HepG2 (cell line): ENCODE measurements around the gene TSHZ1. TPM values are rescaled to one million over a fixed set of nuclear protein-coding genes. Genes with fewer than 3 reads are reported as not detected.

Source experiments
- CCDC6 ChIP-seq: sonication (generic); formaldehyde crosslinking; IDR thresholded peaks from 2 replicates; pipeline ENCODE4 v1.8.1; 2022; ENCODE audit warnings: mild to moderate bottlenecking, missing genetic modification reagents, moderate library complexity
- EP300 ChIP-seq, 3 experiments: sonication (generic) in 1 of 3; formaldehyde crosslinking in 1 of 3; IDR thresholded peaks; 2 replicates each; pipeline versions ENCODE4 v1.5.1 to v1.6.1; 2011 to 2020; ENCODE audit warnings: low read depth in 2 of 3, low read length in 2 of 3, borderline replicate concordance in 1 of 3, improper control_type of control experiment in 1 of 3, mild to moderate bottlenecking in 1 of 3, missing genetic modification reagents in 1 of 3, moderate library complexity in 1 of 3
- HCFC1 ChIP-seq: fragments of 150-350 bp; IDR thresholded peaks from 2 replicates; pipeline ENCODE4 v1.6.1; 2014; ENCODE audit warnings: low read depth, low read length
- HOXA5 ChIP-seq: sonication (generic); formaldehyde crosslinking; IDR thresholded peaks from 2 replicates; pipeline ENCODE4 v1.4.0; 2020; ENCODE audit warnings: missing genetic modification reagents
- KDM4B ChIP-seq: sonication (generic); formaldehyde crosslinking; IDR thresholded peaks from 2 replicates; pipeline ENCODE4 v1.4.0; 2020; ENCODE audit warnings: missing genetic modification reagents
- TARDBP ChIP-seq: sonication (generic); formaldehyde crosslinking; IDR thresholded peaks from 2 replicates; pipeline ENCODE4 v1.8.0; 2022; ENCODE audit warnings: mild to moderate bottlenecking, missing genetic modification reagents
- ZNF556 ChIP-seq: sonication (generic); formaldehyde crosslinking; IDR thresholded peaks from 2 replicates; pipeline ENCODE4 v1.4.0; 2020; ENCODE audit warnings: mild to moderate bottlenecking, missing genetic modification reagents, borderline replicate concordance
- ZNF570 ChIP-seq: sonication (generic); formaldehyde crosslinking; IDR thresholded peaks from 2 replicates; pipeline ENCODE4 v1.4.0; 2020; ENCODE audit warnings: mild to moderate bottlenecking, missing genetic modification reagents, borderline replicate concordance
- polyA plus RNA-seq, 8 experiments: library from polyadenylated mRNA; depleted of rRNA in 3 of 8; stranded (reverse) in 7 of 8; unstranded in 1 of 8; fragments of >200 nt; fragmentation: Illumina TruSeq in 4 of 8; extraction: Trizol in 4 of 8; gene quantifications; 2 replicates each; pipeline versions ENCODE4 v1.2.1 to v1.2.3, GENCODE V29; 2011 to 2016; ENCODE audit warnings: low read depth in 4 of 8, missing spikeins in 1 of 8, mixed read lengths in 1 of 8; ENCODE audit not compliant: insufficient read depth in 1 of 8
- total RNA-seq, 5 experiments: library from RNA; depleted of rRNA; stranded (reverse); fragments of >200 nt; fragmentation: Illumina TruSeq; extraction: Trizol; gene quantifications; 2 replicates each; pipeline ENCODE4 v1.2.3, GENCODE V29; 2016; ENCODE audit warnings: low read depth in 1 of 5
- TF ChIP-seq, protein P1 (sequence below): sonication (generic); formaldehyde crosslinking; IDR thresholded peaks from 2 replicates; pipeline ENCODE4 v1.4.0; 2020; ENCODE audit warnings: mild to moderate bottlenecking, missing genetic modification reagents
- TF ChIP-seq, protein P2 (sequence below): sonication (generic); formaldehyde crosslinking; IDR thresholded peaks from 2 replicates; pipeline ENCODE4 v1.8.1; 2023; ENCODE audit warnings: mild to moderate bottlenecking, inconsistent platforms, moderate library complexity, missing genetic modification reagents, borderline replicate concordance
- TF ChIP-seq, protein P3 (sequence below): sonication (generic); formaldehyde crosslinking; IDR thresholded peaks from 2 replicates; pipeline ENCODE4 v1.5.1; 2020; ENCODE audit warnings: mild to moderate bottlenecking, missing genetic modification reagents, borderline replicate concordance

TSHZ1 gene
- total and polyA plus RNA-seq, 2 of the 13 experiments (the other 11 are each of a cell fraction or from before 2014, with no cell fraction given): 2.5 to 2.7 TPM

DNA sequence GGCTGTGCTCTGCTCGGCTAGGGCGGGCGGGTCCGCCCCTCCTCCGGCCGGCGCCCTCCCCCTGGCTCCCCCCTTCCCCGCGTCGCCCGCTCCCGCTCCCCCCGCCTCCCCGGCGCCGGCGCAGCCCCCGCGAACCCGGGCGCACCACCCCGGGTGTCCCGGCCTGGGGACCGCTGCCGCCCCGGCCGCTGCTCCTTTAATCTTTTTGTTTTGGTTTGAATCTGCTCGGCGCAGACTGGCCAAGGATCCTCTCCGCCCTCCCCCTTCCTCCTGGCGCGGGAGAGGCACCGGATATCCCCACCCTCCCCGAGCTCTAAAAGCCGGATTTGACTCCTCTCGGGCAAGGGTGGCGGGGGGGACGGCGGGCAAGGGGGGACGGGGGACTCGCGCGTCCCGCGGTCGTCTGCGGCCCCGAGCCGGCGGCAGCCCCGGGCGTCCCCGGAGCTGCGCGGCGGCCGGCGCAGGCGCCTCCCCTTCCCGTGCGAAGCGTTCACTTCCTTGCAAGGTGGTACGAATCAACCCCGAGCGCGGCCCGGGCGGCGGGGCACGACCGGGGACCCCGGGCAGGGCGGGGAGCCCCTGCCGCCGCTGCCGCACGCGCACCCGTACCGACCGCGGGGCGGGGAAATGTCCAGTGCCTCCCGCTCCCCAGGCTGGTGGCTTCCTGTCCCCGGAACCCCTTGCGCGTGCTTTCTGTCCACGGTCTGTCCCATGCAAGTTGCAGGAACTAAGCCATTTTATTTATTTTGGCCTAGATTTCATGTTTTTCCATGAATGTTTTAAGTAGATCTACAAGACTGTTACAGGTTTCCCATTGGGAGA, 1.3 kb upstream of the TSHZ1 start, which contains the start of gene PTGR3 (continued):
- TF ChIP-seq, protein P1, sequence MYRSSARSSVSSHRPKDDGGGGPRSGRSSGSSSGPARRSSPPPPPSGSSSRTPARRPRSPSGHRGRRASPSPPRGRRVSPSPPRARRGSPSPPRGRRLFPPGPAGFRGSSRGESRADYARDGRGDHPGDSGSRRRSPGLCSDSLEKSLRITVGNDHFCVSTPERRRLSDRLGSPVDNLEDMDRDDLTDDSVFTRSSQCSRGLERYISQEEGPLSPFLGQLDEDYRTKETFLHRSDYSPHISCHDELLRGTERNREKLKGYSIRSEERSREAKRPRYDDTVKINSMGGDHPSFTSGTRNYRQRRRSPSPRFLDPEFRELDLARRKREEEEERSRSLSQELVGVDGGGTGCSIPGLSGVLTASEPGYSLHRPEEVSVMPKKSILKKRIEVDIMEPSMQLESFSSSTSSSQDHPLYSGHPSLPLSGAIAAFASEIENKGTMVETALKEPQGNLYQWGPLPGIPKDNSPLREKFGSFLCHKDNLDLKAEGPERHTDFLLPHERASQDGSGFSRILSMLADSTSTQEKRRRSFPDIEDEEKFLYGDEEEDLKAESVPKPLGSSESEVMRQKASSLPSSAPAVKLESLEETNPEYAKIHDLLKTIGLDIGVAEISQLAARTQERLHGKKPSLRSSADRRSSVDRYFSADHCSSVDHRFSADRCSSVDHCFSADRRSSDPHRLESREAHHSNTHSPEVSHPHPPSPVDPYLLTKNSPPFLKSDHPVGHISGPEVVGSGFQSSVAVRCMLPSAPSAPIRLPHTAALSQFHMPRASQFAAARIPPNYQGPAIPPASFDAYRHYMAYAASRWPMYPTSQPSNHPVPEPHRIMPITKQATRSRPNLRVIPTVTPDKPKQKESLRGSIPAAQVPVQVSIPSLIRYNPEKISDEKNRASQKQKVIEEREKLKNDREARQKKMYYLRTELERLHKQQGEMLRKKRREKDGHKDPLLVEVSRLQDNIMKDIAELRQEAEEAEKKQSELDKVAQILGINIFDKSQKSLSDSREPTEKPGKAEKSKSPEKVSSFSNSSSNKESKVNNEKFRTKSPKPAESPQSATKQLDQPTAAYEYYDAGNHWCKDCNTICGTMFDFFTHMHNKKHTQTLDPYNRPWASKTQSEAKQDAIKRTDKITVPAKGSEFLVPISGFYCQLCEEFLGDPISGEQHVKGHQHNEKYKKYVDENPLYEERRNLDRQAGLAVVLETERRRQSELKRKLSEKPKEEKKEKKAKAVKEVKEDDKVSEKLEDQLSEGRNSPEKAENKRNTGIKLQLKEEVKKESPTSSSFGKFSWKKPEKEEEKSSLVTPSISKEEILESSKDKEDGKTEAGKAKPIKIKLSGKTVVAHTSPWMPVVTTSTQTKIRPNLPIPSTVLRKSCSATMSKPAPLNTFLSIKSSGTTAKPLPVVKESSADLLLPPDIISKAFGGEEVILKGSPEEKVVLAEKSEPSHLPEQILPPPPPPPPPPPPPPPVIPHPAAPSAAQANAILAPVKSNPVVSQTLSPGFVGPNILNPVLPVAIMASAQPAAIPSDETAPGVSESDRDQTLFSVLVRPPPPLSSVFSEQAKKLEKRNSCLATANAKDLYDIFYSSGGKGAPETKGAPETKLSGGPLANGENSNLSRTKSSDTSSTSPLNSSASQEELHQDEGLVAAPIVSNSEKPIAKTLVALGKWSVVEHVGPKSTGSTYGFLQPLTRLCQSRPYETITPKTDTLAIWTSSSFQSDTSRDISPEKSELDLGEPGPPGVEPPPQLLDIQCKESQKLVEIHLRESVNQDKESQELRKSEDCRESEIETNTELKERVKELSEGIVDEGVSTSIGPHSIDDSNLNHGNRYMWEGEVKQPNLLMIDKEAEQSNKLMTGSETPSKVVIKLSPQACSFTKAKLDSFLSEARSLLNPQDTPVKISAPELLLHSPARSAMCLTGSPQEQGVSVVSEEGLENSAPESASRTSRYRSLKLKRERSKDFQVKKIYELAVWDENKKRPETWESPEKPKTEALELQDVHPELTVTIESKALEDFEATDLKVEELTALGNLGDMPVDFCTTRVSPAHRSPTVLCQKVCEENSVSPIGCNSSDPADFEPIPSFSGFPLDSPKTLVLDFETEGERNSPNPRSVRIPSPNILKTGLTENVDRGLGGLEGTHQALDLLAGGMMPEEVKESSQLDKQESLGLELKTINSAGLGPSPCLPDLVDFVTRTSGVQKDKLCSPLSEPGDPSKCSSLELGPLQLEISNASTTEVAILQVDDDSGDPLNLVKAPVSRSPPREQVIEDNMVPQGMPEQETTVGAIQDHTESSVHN: no peak
- TF ChIP-seq EP300 (IDR thresholded peaks at IDR 0.05; ENCODE audit: low read depth in 2 of 2, low read length in 2 of 2) (no peak), EP300 (CRISPR knock-in tag; IDR thresholded peaks at IDR 0.05; ENCODE audit: borderline replicate concordance) (no peak), ZNF556 (CRISPR knock-in tag) (no peak), TARDBP (no peak), ZNF570 (CRISPR knock-in tag) (no peak), KDM4B (no peak), HCFC1 (no peak), CCDC6 (CRISPR knock-in tag) (peak; percentile 75; the same call in 1 of the 2 replicates), HOXA5 (CRISPR knock-in tag) (0 out of 2 replicates have a peak, but pooled peaks have one; percentile 12)
- TF ChIP-seq, protein P2, sequence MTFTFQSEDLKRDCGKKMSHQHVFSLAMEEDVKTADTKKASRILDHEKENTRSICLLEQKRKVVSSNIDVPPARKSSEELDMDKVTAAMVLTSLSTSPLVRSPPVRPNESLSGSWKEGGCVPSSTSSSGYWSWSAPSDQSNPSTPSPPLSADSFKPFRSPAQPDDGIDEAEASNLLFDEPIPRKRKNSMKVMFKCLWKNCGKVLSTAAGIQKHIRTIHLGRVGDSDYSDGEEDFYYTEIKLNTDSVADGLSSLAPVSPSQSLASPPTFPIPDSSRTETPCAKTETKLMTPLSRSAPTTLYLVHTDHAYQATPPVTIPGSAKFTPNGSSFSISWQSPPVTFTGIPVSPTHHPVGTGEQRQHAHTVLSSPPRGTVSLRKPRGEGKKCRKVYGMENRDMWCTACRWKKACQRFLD: no peak
- TF ChIP-seq, protein P3, sequence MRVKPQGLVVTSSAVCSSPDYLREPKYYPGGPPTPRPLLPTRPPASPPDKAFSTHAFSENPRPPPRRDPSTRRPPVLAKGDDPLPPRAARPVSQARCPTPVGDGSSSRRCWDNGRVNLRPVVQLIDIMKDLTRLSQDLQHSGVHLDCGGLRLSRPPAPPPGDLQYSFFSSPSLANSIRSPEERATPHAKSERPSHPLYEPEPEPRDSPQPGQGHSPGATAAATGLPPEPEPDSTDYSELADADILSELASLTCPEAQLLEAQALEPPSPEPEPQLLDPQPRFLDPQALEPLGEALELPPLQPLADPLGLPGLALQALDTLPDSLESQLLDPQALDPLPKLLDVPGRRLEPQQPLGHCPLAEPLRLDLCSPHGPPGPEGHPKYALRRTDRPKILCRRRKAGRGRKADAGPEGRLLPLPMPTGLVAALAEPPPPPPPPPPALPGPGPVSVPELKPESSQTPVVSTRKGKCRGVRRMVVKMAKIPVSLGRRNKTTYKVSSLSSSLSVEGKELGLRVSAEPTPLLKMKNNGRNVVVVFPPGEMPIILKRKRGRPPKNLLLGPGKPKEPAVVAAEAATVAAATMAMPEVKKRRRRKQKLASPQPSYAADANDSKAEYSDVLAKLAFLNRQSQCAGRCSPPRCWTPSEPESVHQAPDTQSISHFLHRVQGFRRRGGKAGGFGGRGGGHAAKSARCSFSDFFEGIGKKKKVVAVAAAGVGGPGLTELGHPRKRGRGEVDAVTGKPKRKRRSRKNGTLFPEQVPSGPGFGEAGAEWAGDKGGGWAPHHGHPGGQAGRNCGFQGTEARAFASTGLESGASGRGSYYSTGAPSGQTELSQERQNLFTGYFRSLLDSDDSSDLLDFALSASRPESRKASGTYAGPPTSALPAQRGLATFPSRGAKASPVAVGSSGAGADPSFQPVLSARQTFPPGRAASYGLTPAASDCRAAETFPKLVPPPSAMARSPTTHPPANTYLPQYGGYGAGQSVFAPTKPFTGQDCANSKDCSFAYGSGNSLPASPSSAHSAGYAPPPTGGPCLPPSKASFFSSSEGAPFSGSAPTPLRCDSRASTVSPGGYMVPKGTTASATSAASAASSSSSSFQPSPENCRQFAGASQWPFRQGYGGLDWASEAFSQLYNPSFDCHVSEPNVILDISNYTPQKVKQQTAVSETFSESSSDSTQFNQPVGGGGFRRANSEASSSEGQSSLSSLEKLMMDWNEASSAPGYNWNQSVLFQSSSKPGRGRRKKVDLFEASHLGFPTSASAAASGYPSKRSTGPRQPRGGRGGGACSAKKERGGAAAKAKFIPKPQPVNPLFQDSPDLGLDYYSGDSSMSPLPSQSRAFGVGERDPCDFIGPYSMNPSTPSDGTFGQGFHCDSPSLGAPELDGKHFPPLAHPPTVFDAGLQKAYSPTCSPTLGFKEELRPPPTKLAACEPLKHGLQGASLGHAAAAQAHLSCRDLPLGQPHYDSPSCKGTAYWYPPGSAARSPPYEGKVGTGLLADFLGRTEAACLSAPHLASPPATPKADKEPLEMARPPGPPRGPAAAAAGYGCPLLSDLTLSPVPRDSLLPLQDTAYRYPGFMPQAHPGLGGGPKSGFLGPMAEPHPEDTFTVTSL (CRISPR knock-in tag): 0 out of 2 replicates have a peak, but pooled peaks have one; percentile 17
